ENCODE data around the gene LRRTM4. TPM values are rescaled to one million over a fixed set of nuclear protein-coding genes. Genes with fewer than 3 reads are reported as not detected.

LRRTM4 gene
- total RNA-seq, 1 experiment from 2014 or later, result 9.4 TPM

- TF ChIP-seq E2F5 (CRISPR knock-in tag; IDR thresholded peaks at IDR 0.05), result no peak
Measured at GRCh38 chr2:77270433-77270832, 251.7 kb downstream of the LRRTM4 start (continued).

DNA sequence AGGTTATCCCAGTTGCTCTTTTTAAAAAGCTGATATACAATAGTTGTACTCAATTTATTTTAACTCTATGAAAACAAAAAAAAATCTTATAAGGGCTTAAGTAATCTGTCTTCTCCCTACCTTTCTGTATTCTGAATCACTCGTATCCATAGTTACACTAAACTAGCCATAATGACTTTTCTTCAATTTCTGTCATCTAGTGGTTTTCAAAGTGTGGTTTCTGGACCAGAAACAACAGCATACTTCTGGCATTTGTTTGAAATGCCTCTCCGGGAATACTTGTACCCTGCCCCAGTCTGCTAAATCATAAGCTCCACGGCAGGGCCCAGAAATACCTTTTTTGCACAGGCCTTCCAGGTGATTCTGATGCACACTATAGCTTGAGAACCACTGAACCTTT is 253.6 kb downstream of the LRRTM4 start:
- no peaks in the 10 kb centered on the region for H3K4me1 Mint-ChIP-seq
- no peaks in the 10 kb centered on the region for H3K27me3 Mint-ChIP-seq (ENCODE audit: low read depth)
- H3K36me3 Mint-ChIP-seq, result peaks cover 3% of the 10 kb centered on the region; the same call in 1 of the 2 replicates
- H3K27ac Mint-ChIP-seq, result no peak overlapping the region
- CTCF ChIA-PET, result no interaction called here
- H3K4me3 Mint-ChIP-seq, result no peak overlapping the region
- ATAC-seq (no peak), DNase-seq (ENCODE audit: low spot score) (no peak)
- H3K9me3 Mint-ChIP-seq, result peaks cover 29% of the 10 kb centered on the region
- POLR2A ChIA-PET, result interaction anchor here (0.5 kb wide), 1 partner anchor 23 kb away, joined by 5 read pairs; no protein-coding TSS in a partner anchor
- TF ChIP-seq NFYB (CRISPR knock-in tag; conservative IDR thresholded peaks at IDR 0.05; ENCODE audit: low read depth) (no peak), ZBTB21 (CRISPR knock-in tag; IDR thresholded peaks at IDR 0.05; ENCODE audit: borderline replicate concordance) (no peak), ZNF512 (CRISPR knock-in tag; IDR thresholded peaks at IDR 0.05; ENCODE audit: borderline replicate concordance) (no peak), E2F5 (CRISPR knock-in tag; IDR thresholded peaks at IDR 0.05) (no peak), MYBL2 (CRISPR knock-in tag; IDR thresholded peaks at IDR 0.05) (no peak)
- TF ChIP-seq, protein P1, sequence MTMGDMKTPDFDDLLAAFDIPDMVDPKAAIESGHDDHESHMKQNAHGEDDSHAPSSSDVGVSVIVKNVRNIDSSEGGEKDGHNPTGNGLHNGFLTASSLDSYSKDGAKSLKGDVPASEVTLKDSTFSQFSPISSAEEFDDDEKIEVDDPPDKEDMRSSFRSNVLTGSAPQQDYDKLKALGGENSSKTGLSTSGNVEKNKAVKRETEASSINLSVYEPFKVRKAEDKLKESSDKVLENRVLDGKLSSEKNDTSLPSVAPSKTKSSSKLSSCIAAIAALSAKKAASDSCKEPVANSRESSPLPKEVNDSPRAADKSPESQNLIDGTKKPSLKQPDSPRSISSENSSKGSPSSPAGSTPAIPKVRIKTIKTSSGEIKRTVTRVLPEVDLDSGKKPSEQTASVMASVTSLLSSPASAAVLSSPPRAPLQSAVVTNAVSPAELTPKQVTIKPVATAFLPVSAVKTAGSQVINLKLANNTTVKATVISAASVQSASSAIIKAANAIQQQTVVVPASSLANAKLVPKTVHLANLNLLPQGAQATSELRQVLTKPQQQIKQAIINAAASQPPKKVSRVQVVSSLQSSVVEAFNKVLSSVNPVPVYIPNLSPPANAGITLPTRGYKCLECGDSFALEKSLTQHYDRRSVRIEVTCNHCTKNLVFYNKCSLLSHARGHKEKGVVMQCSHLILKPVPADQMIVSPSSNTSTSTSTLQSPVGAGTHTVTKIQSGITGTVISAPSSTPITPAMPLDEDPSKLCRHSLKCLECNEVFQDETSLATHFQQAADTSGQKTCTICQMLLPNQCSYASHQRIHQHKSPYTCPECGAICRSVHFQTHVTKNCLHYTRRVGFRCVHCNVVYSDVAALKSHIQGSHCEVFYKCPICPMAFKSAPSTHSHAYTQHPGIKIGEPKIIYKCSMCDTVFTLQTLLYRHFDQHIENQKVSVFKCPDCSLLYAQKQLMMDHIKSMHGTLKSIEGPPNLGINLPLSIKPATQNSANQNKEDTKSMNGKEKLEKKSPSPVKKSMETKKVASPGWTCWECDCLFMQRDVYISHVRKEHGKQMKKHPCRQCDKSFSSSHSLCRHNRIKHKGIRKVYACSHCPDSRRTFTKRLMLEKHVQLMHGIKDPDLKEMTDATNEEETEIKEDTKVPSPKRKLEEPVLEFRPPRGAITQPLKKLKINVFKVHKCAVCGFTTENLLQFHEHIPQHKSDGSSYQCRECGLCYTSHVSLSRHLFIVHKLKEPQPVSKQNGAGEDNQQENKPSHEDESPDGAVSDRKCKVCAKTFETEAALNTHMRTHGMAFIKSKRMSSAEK (CRISPR knock-in tag; IDR thresholded peaks at IDR 0.05; ENCODE audit: borderline replicate concordance), result no peak

DNA sequence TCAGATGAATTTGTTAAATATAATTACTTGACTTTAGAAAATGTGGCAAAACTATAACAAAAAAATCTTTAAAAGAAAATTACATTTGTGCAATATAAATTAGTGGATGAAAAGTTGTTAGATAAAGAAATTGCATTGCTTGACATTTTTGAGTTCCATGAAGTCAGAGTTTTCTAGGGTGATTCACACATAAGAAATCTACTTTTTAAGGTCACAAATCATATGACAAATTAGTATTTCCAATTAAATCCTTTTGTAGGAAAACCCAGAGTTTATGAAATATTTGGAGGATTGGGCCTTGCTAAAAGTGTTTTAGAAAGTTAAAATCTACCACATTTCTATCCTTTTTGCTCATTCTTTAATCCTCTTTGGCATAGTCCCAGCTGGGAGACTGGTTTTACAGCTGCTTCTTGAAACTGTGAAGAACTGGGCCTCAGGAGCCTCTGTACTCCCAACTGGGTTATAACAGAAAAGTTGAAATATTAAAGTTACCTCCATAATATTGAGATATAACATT is 289.2 kb downstream of the LRRTM4 start:
- no peaks in the 10 kb centered on the region for H3K36me3 Mint-ChIP-seq
- POLR2A ChIA-PET, result no interaction called here
- no peak for DNase-seq (ENCODE audit: low spot score)
- no peak for ATAC-seq
- CTCF ChIA-PET, result no interaction called here
- H3K27me3 Mint-ChIP-seq (ENCODE audit: low read depth), result no peaks in the 10 kb centered on the region
- no peak overlapping the region for H3K4me3 Mint-ChIP-seq
- H3K27ac Mint-ChIP-seq, result no peak overlapping the region
- 0 out of 2 replicates have a peak, but pooled peaks cover 3% of the 10 kb centered on the region for H3K4me1 Mint-ChIP-seq
- peaks cover 9% of the 10 kb centered on the region for H3K9me3 Mint-ChIP-seq
- TF ChIP-seq, protein P2, sequence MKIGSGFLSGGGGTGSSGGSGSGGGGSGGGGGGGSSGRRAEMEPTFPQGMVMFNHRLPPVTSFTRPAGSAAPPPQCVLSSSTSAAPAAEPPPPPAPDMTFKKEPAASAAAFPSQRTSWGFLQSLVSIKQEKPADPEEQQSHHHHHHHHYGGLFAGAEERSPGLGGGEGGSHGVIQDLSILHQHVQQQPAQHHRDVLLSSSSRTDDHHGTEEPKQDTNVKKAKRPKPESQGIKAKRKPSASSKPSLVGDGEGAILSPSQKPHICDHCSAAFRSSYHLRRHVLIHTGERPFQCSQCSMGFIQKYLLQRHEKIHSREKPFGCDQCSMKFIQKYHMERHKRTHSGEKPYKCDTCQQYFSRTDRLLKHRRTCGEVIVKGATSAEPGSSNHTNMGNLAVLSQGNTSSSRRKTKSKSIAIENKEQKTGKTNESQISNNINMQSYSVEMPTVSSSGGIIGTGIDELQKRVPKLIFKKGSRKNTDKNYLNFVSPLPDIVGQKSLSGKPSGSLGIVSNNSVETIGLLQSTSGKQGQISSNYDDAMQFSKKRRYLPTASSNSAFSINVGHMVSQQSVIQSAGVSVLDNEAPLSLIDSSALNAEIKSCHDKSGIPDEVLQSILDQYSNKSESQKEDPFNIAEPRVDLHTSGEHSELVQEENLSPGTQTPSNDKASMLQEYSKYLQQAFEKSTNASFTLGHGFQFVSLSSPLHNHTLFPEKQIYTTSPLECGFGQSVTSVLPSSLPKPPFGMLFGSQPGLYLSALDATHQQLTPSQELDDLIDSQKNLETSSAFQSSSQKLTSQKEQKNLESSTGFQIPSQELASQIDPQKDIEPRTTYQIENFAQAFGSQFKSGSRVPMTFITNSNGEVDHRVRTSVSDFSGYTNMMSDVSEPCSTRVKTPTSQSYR (CRISPR knock-in tag; IDR thresholded peaks at IDR 0.05), result no peak
- no peak for TF ChIP-seq OVOL2 (CRISPR knock-in tag; IDR thresholded peaks at IDR 0.05; ENCODE audit: borderline replicate concordance)
- no peak for TF ChIP-seq RELA (CRISPR knock-in tag; IDR thresholded peaks at IDR 0.05; ENCODE audit: borderline replicate concordance)
- no peak for TF ChIP-seq HMGXB4 (CRISPR knock-in tag; IDR thresholded peaks at IDR 0.05)
- no peak for TF ChIP-seq GABPB1 (CRISPR knock-in tag; IDR thresholded peaks at IDR 0.05)
- TF ChIP-seq CBFB (CRISPR knock-in tag; IDR thresholded peaks at IDR 0.05; ENCODE audit: low read depth), result no peak
- TF ChIP-seq FOXP1 (CRISPR knock-in tag; IDR thresholded peaks at IDR 0.05; ENCODE audit: borderline replicate concordance), result no peak
- TF ChIP-seq HMGA2 (CRISPR knock-in tag; IDR thresholded peaks at IDR 0.05), result no peak
- TF ChIP-seq, protein P1 (CRISPR knock-in tag; IDR thresholded peaks at IDR 0.05; ENCODE audit: borderline replicate concordance), result no peak
- TF ChIP-seq ZNF219 (CRISPR knock-in tag; IDR thresholded peaks at IDR 0.05; ENCODE audit: borderline replicate concordance), result no peak

Data from WTC11 (cell line).